Lower leg skin (tissue), 3 donors: ENCODE results near the gene NPY2R.

Experiments used
- CTCF ChIP-seq, 3 donors: fragments of 450-650 bp; IDR thresholded peaks; one replicate each; pipeline ENCODE4 v1.5.1; 2016; ENCODE audit warnings: antibody characterized with exemption in 3 of 3, mild to moderate bottlenecking in 3 of 3, moderate library complexity in 2 of 3
- POLR2A ChIP-seq, 2 donors: fragments of 450-650 bp; IDR thresholded peaks; one replicate each; pipeline ENCODE4 v1.6.1; 2016 to 2017; ENCODE audit warnings: antibody characterized with exemption in 2 of 2, mild to moderate bottlenecking in 1 of 2, moderate library complexity in 1 of 2

GRCh38 chr4:155174668-155175067 is 33.8 kb upstream of the NPY2R start:
- no peak for TF ChIP-seq POLR2A (IDR thresholded peaks at IDR 0.05)
- no peak for TF ChIP-seq CTCF (IDR thresholded peaks at IDR 0.05)
